ENCODE data around the gene CTIF. TPM values are rescaled to one million over a fixed set of nuclear protein-coding genes. Genes with fewer than 3 reads are reported as not detected.

The CTIF gene
- total and polyA plus RNA-seq, 2 experiments from 2014 or later: 8.6 to 14.4 TPM

GRCh38 chr18:48739266-48740067 lies 200.6 kb downstream of the CTIF start:
- Histone ChIP-seq H3K36me3 (ENCODE audit: insufficient read depth) (no peaks in the 10 kb centered on the region), H4K20me1 (replicated peaks; ENCODE audit: insufficient read depth) (no peaks in the 10 kb centered on the region; the same call in 1 of the 2 replicates), H3K9me2 (ENCODE audit: insufficient read depth) (no peaks in the 10 kb centered on the region), H3K27me3 (ENCODE audit: insufficient read depth) (no peaks in the 10 kb centered on the region), H3K4me1 (ENCODE audit: insufficient read depth) (peaks cover 4% of the 10 kb centered on the region; the same call in 1 of the 2 replicates), H3K4me3 (no peak overlapping the region), H3F3A (replicated peaks; ENCODE audit: low read depth) (no peaks in the 10 kb centered on the region), H3K4me2 (no peak overlapping the region), H3K79me2 (replicated peaks; ENCODE audit: insufficient read depth) (no peaks in the 10 kb centered on the region), H2AFZ (no peak overlapping the region), H3K27ac (ENCODE audit: low read depth) (no peak overlapping the region)
- TF ChIP-seq EZH2 (IDR thresholded peaks at IDR 0.05; ENCODE audit: low read depth, unreplicated experiment) (no peak), EZH2phosphoT487 (IDR thresholded peaks at IDR 0.05; ENCODE audit: unreplicated experiment) (no peak), CREB1 (CRISPR knock-in tag; IDR thresholded peaks at IDR 0.05; ENCODE audit: low read depth) (no peak), ZNF114 (CRISPR knock-in tag; IDR thresholded peaks at IDR 0.05) (no peak), ZNF331 (CRISPR knock-in tag; IDR thresholded peaks at IDR 0.05; ENCODE audit: low read depth) (no peak), POLR2AphosphoS5 (IDR thresholded peaks at IDR 0.05; ENCODE audit: low read depth) (no peak)
- TF ChIP-seq, protein P1, sequence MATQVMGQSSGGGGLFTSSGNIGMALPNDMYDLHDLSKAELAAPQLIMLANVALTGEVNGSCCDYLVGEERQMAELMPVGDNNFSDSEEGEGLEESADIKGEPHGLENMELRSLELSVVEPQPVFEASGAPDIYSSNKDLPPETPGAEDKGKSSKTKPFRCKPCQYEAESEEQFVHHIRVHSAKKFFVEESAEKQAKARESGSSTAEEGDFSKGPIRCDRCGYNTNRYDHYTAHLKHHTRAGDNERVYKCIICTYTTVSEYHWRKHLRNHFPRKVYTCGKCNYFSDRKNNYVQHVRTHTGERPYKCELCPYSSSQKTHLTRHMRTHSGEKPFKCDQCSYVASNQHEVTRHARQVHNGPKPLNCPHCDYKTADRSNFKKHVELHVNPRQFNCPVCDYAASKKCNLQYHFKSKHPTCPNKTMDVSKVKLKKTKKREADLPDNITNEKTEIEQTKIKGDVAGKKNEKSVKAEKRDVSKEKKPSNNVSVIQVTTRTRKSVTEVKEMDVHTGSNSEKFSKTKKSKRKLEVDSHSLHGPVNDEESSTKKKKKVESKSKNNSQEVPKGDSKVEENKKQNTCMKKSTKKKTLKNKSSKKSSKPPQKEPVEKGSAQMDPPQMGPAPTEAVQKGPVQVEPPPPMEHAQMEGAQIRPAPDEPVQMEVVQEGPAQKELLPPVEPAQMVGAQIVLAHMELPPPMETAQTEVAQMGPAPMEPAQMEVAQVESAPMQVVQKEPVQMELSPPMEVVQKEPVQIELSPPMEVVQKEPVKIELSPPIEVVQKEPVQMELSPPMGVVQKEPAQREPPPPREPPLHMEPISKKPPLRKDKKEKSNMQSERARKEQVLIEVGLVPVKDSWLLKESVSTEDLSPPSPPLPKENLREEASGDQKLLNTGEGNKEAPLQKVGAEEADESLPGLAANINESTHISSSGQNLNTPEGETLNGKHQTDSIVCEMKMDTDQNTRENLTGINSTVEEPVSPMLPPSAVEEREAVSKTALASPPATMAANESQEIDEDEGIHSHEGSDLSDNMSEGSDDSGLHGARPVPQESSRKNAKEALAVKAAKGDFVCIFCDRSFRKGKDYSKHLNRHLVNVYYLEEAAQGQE (IDR thresholded peaks at IDR 0.05; ENCODE audit: unreplicated experiment): no peak
- TF ChIP-seq, protein P2, sequence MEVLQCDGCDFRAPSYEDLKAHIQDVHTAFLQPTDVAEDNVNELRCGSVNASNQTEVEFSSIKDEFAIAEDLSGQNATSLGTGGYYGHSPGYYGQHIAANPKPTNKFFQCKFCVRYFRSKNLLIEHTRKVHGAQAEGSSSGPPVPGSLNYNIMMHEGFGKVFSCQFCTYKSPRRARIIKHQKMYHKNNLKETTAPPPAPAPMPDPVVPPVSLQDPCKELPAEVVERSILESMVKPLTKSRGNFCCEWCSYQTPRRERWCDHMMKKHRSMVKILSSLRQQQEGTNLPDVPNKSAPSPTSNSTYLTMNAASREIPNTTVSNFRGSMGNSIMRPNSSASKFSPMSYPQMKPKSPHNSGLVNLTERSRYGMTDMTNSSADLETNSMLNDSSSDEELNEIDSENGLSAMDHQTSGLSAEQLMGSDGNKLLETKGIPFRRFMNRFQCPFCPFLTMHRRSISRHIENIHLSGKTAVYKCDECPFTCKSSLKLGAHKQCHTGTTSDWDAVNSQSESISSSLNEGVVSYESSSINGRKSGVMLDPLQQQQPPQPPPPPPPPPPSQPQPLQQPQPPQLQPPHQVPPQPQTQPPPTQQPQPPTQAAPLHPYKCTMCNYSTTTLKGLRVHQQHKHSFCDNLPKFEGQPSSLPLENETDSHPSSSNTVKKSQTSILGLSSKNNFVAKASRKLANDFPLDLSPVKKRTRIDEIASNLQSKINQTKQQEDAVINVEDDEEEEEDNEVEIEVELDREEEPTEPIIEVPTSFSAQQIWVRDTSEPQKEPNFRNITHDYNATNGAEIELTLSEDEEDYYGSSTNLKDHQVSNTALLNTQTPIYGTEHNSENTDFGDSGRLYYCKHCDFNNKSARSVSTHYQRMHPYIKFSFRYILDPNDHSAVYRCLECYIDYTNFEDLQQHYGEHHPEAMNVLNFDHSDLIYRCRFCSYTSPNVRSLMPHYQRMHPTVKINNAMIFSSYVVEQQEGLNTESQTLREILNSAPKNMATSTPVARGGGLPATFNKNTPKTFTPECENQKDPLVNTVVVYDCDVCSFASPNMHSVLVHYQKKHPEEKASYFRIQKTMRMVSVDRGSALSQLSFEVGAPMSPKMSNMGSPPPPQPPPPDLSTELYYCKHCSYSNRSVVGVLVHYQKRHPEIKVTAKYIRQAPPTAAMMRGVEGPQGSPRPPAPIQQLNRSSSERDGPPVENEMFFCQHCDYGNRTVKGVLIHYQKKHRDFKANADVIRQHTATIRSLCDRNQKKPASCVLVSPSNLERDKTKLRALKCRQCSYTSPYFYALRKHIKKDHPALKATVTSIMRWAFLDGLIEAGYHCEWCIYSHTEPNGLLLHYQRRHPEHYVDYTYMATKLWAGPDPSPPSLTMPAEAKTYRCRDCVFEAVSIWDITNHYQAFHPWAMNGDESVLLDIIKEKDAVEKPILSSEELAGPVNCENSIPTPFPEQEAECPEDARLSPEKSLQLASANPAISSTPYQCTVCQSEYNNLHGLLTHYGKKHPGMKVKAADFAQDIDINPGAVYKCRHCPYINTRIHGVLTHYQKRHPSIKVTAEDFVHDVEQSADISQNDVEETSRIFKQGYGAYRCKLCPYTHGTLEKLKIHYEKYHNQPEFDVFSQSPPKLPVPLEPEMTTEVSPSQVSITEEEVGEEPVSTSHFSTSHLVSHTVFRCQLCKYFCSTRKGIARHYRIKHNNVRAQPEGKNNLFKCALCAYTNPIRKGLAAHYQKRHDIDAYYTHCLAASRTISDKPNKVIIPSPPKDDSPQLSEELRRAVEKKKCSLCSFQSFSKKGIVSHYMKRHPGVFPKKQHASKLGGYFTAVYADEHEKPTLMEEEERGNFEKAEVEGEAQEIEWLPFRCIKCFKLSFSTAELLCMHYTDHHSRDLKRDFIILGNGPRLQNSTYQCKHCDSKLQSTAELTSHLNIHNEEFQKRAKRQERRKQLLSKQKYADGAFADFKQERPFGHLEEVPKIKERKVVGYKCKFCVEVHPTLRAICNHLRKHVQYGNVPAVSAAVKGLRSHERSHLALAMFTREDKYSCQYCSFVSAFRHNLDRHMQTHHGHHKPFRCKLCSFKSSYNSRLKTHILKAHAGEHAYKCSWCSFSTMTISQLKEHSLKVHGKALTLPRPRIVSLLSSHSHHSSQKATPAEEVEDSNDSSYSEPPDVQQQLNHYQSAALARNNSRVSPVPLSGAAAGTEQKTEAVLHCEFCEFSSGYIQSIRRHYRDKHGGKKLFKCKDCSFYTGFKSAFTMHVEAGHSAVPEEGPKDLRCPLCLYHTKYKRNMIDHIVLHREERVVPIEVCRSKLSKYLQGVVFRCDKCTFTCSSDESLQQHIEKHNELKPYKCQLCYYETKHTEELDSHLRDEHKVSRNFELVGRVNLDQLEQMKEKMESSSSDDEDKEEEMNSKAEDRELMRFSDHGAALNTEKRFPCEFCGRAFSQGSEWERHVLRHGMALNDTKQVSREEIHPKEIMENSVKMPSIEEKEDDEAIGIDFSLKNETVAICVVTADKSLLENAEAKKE (CRISPR knock-in tag; IDR thresholded peaks at IDR 0.05): no peak
- TF ChIP-seq, protein P3, sequence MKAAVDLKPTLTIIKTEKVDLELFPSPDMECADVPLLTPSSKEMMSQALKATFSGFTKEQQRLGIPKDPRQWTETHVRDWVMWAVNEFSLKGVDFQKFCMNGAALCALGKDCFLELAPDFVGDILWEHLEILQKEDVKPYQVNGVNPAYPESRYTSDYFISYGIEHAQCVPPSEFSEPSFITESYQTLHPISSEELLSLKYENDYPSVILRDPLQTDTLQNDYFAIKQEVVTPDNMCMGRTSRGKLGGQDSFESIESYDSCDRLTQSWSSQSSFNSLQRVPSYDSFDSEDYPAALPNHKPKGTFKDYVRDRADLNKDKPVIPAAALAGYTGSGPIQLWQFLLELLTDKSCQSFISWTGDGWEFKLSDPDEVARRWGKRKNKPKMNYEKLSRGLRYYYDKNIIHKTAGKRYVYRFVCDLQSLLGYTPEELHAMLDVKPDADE (IDR thresholded peaks at IDR 0.05): no peak
- TF ChIP-seq, protein P4, sequence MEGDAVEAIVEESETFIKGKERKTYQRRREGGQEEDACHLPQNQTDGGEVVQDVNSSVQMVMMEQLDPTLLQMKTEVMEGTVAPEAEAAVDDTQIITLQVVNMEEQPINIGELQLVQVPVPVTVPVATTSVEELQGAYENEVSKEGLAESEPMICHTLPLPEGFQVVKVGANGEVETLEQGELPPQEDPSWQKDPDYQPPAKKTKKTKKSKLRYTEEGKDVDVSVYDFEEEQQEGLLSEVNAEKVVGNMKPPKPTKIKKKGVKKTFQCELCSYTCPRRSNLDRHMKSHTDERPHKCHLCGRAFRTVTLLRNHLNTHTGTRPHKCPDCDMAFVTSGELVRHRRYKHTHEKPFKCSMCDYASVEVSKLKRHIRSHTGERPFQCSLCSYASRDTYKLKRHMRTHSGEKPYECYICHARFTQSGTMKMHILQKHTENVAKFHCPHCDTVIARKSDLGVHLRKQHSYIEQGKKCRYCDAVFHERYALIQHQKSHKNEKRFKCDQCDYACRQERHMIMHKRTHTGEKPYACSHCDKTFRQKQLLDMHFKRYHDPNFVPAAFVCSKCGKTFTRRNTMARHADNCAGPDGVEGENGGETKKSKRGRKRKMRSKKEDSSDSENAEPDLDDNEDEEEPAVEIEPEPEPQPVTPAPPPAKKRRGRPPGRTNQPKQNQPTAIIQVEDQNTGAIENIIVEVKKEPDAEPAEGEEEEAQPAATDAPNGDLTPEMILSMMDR (conservative IDR thresholded peaks at IDR 0.05; ENCODE audit: low read depth in 2 of 2): no peak
- Mint-ChIP-seq H3K36me3 (ENCODE audit: low read depth) (no peaks in the 10 kb centered on the region), H3K27me3 (ENCODE audit: insufficient read depth, low read depth, poor library complexity) (peaks cover 13% of the 10 kb centered on the region), H3K4me1 (peaks cover 8% of the 10 kb centered on the region), H3K4me3 (no peak overlapping the region), H3K9me3 (no peaks in the 10 kb centered on the region), H3K27ac (no peak overlapping the region)
- ATAC-seq (no peak), DNase-seq (ENCODE audit: low spot score) (no peak)
